ENCODE results near the gene RSPRY1. TPM values are rescaled to one million over a fixed set of nuclear protein-coding genes. Genes with fewer than 3 reads are reported as not detected.
"Not testable (repeated sequence)": the region's sequence is repeated elsewhere in the genome, so short reads cannot be mapped to it uniquely, and the experiment has no call there.

Gene RSPRY1
- total RNA-seq, 1 donor from 2014 or later, result 91.1 TPM

- no peak for DNase-seq (ENCODE audit: low read depth)
These were observed 85.9 kb downstream of the RSPRY1 start for GRCh38 chr16:57271867-57272495.

DNA sequence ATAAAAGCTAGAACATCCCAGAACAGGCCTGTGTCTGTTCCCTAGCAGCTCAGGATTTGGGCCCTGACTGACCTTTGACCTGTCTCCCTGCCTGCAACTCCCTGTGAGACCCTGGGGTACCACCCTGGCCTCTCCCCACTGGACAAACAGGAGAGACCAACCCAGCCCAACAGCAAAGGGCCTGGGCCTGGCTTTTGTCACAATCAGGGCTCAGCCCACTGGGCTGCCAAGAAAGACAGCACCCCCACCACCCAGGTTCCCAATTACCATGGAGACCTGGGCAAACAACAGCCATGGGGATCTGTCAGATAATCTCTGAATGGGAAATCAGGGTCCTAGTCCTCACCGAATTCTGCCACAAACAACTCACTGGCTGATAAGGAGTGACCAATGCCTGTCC lies 87.2 kb downstream of the RSPRY1 start:
- DNase-seq (ENCODE audit: low read depth), result no peak

DNA sequence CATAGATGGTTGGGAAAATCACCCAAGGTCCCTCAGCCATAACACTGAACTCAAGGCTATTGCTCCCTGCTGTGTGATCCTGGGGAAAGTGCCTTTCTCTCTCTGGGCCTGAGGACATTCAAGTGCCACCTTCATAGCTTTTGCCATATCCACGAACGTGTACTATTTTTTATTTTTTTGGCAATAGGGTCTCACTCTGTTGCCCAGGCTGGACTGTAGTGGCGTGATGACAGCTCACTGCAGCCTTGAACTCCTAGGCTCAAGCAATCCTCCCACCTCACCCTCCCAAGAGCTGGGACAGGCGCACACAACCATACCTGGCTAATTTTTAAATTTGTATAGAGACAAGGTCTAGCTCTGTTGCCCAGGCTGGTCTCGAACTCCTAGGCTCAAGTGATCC lies 87.7 kb downstream of the RSPRY1 start:
- DNase-seq (ENCODE audit: low read depth), result no peak

GRCh38 chr16:57275946-57276345 lies 89.8 kb downstream of the RSPRY1 start:
- not testable (repeated sequence) for DNase-seq (ENCODE audit: low read depth)

GRCh38 chr16:57276596-57276995 lies 90.5 kb downstream of the RSPRY1 start:
- no peak for DNase-seq (ENCODE audit: low read depth)

- DNase-seq (ENCODE audit: low read depth), result peak; percentile 93
These were observed 91.5 kb downstream of the RSPRY1 start for GRCh38 chr16:57277586-57277985.

GRCh38 chr16:57278494-57278893 lies 92.4 kb downstream of the RSPRY1 start:
- DNase-seq (ENCODE audit: low read depth), result no peak

- no peak for DNase-seq (ENCODE audit: low read depth)
These were observed 93.9 kb downstream of the RSPRY1 start for GRCh38 chr16:57279780-57280638.

DNA sequence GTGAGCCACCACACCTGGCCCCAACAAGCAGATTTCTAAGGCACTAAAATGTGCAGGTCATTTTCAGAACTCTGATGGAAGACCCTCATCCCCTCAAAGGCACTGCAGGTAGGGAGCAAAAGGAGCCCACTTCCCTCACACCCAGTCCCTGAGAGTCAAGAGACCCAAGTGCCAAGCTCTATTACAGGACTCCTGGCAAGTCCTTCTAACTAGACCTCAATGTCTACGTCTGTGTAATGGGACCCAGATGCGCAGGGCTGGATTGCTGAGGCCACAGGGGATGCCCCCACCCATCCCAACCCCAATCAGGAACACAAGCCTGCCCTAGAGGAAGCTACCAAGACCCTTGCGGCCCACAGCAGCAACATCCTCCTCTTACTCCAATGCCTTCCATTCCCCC lies 95.7 kb downstream of the RSPRY1 start:
- DNase-seq (ENCODE audit: low read depth), result no peak

GRCh38 chr16:57282510-57283213 lies 96.5 kb downstream of the RSPRY1 start:
- DNase-seq (ENCODE audit: low read depth), result no peak

- DNase-seq (ENCODE audit: low read depth), result no peak
These were observed 97.3 kb downstream of the RSPRY1 start for GRCh38 chr16:57283214-57283958.

GRCh38 chr16:57283959-57284208 lies 97.8 kb downstream of the RSPRY1 start:
- DNase-seq (ENCODE audit: low read depth), result no peak

- peak; percentile 21 for DNase-seq (ENCODE audit: low read depth)
These were observed 98.3 kb downstream of the RSPRY1 start, which contains the start of gene PLLP for GRCh38 chr16:57284209-57284951. Gene PLLP, minus strand, starts transcription at chr16:57284672. Its CDS starts 132 bp downstream, at chr16:57284540.

GRCh38 chr16:57284952-57285363 lies 98.8 kb downstream of the RSPRY1 start:
- no peak for DNase-seq (ENCODE audit: low read depth)

- no peak for DNase-seq (ENCODE audit: low read depth)
These were observed 99.2 kb downstream of the RSPRY1 start for GRCh38 chr16:57285379-57285778.

- no peak for DNase-seq (ENCODE audit: low read depth)
These were observed 103.5 kb downstream of the RSPRY1 start for GRCh38 chr16:57289391-57290257.

Measured in renal cortical epithelial cell (primary cell).